SIG-M5 treated with dmso at 0.1 percent for 504 hours (cell line): Measurements from ENCODE around the gene SP110.
A peak's percentile ranks its signal among the peaks of the same experiment; 100 is the strongest.

ENCODE experiments used
- DNase-seq: peaks from one replicate; lab custom pipeline; 2025; ENCODE audit not compliant: unreplicated experiment; lab: John Stamatoyannopoulos, UW

SP110 gene

DNA sequence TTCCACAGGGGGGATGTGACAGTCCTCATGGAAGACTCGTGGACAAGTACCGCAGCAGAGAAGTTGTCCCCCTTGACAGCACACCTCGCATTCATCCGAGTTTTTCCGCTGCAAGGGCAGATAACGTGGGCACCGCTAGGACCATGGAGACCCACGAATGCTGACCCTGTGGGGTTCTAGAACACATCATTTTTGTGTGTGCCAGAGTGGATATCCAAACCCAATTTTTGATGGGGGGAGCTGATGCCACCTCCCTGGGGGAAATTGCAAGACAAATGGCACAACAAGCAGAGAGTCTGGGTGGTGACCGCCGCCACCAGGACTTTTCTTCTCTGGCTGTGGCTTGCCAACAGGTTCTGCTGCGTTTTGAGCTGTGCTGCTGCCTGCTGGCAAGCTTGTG is 46.9 kb downstream of the SP110 start:
- DNase-seq: no peak

DNA sequence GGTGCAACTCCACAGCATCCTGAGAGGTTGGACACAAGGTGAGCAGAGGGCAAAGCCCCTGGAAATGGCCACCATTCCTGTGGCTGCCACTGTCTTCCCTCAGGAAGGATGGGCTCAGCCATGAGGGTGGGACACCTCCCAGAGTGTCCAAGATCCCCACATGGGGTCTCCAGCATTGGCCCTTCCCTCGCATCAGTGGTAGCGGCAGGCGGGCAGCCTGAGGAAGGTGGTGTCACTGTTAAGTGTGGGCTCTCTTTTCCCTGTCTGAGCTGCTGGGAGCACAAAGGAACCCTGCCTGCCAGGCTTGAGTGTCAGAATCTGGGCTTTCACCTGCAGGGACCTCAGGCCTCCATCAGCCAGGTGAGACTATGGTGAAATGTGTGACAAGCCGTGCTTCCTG is 47.6 kb downstream of the SP110 start:
- DNase-seq: no peak

DNA sequence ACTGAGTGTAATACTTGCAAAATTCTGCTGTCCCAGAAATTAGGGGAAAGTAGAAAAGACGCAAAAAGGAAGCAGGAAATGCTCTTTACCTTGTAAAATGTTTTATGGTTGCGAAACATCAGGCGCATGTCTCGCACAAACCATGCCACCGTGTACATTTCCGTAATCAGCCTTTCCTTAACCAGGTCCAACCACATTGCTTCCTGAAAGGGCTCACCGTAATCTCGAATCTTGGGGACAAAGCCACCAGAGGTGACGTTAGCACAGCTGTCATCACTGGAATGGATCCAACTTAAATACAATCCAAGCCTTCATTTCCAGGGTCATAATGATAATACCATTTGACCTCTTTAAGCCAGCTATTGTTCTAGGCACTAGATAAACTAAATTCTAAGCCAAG is 49.3 kb downstream of the SP110 start:
- peak; percentile 68 for DNase-seq

DNA sequence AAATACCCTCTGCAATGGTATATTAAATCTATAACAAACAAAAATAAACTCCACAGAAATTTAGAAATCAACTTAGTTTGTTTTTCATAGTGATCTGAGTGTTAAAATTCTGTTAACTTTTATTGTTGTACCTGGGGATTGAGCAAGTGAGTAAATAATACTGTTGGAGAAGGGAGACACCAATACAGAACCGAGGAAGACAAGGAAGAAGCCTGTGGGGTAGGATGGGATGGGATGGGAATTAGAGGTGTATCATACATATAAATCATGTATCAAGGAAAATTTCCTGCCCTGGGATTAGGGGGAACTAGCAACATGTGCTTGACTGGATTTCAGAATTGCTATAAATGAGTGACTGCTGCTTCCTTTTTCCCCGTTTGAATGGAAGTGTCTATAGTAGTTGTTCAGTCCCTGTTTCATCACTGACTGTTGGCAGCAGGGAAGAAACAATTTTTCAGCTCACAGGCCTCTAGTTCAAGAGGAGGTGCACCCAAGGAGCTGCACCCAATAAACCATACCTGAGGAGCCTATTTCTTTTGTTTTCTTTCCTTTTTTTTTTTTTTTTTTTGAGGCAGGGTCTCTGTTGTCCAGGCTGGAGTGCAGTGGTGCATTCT is 53.1 kb downstream of the SP110 start:
- peak; percentile 6 for DNase-seq

DNA sequence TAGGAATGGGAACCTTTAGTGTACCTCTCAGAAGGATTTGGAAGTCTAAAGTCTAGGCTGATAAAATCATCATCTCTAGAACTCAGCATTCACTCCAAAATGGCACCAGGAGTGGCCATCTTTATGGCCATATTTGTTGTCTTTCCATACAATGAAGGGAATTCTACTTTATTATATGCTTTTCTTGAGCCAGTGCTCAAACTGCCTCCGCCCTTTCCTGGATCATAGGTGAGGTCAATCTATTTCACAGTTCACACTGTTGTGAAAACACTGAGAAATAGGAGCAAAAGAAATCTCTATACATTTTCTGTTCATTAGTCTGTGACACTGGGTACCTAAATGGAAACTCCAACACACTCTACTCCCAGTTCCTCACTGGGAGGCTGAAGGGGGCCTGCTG is 55.6 kb downstream of the SP110 start:
- DNase-seq: no peak

DNA sequence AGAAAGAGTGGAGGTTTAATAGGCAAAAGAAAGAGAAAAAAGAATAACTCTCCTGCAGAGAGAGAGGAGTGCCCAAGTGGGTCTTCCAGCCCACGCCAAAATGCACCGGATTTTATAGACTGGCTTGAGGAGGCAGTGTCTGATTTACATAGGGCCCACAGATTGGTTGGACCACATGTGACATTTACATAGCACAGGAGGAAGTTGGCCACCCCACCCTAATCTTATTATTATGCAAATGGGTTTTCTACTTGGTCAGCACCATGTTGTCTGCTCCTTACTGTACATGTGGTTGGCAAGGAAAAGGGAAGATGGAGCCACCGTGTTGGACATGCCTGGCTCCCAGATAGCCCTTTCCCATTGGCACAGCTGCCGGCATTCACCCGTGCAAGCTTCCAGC is 56.8 kb downstream of the SP110 start:
- DNase-seq: peak; percentile 15

DNA sequence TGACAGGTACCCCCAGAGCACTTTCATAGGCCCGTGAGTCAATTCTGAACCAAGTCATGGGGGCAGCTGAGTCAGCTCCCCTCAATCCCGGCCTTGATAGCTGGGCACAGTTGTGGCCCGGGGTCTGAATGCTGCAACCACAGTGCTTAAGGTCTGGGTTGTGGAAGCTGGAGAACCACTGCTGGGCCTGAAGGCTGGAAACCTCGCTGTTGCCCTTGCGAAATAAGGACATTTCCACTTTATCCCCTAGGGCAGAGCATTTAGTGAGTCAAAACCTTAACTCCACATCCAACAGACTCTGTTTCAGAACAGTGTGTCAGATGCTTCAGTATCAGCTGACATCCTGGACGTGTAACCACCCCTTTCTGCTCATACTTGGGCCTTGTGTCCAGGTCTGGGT is 58.6 kb downstream of the SP110 start:
- peak; percentile 20 for DNase-seq

DNA sequence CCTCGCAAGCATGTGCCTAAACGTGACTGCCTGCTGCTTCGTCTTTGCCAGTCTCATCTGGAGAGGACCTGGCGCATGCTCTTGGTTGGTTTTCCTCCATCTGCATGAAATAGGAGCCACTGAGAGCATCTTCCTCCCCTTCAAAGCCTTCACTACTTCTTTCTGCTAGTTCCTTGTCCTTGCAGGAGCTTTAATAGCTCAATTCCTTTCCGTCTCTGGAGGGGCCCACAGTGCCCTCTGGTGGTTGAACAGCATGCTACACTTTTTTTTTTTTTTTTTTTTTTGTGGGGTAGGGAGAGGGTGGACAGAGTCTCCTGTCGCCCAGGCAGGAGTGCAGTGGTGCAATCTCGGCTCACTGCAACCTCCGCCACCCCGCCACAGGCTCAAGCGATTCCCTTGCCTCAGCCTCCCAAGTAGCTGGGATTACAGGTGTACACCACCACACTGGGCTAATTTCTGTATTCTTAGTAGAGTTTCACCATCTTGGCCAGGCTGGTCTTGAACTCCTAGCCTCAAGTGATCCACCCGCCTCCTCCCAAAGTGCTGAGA is 59.6 kb downstream of the SP110 start:
- peak; percentile 60 for DNase-seq

DNA sequence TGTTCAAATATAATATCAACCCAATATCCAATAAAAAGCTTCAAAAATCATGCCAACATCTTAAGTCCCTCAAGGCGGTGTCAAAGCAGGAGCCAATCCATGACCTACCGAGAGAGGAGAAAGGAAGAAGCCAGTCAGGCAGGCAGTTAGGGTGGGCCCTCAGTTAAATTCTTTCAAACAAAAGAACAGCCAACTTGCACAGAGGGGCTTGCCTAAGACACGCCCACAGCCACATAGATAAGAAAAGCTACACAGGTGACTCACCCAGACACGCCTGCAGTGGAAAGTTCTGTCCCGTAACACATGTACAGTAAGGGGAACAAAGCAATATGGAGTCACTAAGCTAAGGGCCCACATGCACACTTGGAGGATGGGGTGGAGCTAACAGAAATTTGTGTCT is 61.3 kb downstream of the SP110 start:
- no peak for DNase-seq

DNA sequence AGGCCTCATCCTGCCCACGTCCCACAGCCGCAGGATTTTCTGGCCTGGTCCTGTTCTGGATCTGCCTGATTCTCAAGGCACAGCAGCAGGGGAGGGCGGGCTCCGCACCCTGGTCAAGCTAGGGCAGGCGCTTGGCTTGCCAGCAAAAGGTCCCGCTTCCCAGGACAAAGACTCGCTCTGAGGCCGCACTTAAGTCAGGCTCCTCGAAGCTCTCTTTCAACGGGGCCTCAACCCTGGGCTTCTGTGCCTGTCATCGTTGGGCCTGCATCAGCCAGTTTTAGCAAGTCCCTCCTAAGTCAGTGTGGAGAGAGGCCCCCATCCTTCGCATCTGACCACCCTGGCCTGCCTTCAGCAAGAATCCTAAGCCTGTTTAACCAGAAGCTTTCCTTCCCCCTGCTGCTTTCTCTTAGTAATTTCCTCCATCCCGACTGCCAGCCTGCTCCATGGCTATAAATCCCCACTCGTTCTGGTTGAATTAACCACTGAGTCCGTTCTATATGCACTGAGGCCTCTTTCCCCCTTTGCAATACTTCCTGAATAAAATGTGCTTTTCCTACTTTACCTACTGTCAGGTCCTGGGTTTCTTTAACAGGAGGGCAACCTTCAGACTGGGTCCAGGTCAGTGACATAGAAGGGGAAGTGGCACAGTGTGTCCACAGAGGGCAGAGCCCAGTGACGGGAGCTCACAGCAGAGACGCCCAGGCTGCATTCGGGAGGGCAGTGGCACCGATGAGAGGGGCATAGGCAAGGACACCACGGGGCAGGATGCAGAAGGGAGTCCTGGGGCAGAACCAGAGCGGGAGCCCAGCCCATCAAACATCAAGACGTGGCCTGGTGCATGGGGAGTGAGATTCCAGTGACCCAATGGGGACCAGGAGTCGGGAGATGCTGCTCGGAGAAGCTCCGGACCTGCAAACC is 62.7 kb downstream of the SP110 start:
- DNase-seq: no peak

DNA sequence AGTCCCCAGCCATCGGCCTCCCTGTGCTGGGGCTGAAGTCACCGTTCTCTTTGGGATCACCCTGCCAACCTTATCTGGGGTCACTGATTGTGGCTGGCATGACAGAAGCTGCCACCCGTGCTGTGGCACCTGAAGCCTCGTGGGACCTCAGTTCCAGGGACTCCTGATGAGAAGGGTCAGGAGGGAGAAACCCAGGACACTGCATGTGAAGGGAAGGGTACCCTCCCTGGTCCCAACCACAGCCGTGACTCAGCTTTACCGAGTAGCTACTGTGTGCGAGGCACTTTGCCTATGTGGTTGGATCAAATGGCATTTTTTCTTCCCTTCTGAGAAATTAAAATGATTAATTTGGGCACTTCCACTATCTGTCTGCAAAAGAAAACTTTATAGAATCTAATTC is 64.4 kb downstream of the SP110 start:
- DNase-seq: no peak

DNA sequence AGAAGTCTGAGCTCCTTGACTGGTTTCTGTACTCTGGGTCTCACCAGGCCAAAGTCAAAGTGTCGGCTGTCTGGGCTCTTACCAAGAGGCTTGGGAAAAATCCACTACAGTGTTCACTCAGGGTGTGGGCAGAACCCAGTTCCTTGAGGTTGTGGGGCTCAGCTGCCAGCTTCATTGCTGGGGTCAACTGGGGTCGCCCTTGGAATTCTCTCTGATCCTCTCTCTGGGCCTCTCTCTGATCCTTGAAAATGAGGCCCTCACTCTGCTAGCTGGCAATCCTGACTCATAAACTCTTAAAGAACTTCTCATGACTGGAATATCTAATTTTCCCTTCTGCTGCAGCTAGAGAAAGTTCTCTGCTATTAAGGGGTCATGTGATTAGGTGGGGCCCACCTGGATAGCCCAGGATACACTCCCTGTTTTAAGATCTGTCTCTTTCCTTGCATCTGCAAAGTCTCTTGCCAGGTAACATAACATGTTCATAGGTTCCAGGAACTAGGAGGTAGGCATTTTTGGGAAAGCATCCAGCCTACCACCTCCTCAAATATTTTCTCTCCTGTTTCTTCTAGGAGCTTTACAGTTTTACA is 66.3 kb downstream of the SP110 start:
- DNase-seq: no peak

DNA sequence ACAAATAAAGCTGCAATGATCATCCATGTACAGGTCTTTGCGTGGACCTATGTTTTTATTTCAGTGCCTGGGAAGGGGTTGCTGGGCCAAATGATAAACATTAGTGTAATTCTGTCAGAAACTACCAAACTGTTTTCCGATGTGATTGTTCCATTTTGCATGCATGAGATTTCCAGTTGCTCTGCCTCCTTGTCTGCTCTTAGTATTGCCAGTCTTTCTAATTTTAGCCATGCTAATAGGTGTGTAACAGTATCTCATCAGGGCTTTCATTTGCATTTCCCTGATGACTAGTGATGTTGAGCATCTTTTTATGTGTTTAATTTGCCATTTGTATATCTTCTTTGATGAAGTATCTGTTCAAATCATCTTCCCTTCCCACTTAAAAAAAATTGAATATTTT is 67.5 kb downstream of the SP110 start:
- no peak for DNase-seq

DNA sequence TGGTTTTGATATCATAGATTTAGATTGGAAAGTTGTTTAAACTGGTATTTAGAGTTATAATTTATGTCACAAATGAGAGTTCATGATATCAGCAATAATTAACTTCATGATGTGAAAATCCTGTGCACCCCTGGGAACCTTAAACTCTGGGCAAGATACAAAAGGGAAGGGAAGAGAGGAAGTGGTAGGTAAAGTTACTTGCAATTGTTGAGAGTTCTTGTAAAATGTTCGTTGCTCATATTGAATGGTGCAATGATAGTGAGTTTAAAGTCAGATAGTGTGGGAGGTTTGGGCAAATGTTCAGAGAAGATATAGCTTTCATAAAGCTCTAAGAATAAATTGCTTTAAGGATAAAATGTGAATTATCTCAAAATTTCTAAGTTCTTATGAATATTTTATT is 75.4 kb downstream of the SP110 start:
- DNase-seq: peak; percentile 66

DNA sequence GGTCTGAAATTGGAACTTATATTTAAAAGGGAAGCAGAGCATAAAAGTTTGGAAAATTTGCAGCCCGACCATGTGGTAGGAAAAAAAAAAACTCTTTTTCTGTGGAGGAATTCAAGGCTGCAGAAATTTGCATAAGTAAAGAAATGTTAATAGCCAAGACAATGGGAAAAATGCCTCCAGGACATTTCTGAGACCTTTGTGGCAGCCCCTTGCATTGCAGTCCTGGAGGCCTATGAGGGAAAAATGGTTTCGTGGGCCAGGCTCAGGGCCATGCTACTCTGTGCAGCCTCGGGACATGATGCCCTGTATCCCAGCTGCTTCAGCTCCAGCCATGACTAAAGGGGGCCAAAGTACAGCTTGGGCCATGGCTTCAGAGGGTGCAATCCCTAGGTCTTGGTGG is 79.1 kb downstream of the SP110 start:
- no peak for DNase-seq

DNA sequence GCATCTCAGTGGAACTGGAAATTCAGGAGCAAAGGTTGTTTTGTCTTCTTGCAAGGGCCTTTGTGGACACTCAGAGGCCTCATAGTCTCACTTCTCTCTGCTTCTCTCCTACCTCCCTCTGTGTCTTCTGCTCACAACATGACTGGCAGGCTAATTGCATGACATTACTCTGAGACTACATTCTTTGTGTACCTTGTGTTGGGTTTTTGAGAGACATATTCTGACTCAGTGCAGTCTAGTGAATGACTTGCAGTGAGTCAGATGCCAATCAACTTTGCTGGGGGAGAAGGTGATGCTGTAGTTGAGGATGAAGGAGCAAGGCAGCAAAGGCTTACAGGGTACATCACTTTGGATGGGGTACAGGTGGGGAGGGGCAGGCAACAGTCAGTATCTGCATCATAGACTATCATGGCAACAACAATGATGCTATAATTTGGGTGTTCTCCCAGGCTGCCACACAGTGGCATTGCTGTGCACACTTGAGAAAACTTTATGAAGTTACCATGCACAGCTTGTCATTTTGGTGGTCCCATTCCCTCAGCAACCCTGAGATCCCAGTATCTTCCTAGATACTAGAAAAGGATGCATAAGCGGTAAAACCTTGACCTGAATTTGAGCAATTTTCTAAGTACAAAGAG is 81.8 kb downstream of the SP110 start:
- DNase-seq: no peak

DNA sequence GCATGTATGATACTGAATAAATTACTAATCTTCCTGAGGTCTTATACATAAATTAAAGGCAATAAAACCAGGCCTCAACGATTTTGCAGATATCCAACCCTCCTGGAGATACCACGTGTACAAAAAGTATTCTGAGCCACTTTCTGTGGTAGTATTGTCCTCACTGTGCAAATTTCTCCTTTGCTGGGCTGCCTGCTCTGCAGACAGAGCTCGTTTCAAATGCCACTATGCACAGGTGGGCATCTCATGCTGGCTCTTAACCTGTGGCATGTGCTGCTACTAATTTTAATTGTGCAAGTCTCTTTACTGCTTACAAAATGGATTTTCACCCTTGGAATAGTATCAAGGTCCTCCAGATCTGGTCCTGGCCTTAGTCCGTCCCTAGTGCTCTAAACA is 84.7 kb downstream of the SP110 start:
- no peak for DNase-seq

DNA sequence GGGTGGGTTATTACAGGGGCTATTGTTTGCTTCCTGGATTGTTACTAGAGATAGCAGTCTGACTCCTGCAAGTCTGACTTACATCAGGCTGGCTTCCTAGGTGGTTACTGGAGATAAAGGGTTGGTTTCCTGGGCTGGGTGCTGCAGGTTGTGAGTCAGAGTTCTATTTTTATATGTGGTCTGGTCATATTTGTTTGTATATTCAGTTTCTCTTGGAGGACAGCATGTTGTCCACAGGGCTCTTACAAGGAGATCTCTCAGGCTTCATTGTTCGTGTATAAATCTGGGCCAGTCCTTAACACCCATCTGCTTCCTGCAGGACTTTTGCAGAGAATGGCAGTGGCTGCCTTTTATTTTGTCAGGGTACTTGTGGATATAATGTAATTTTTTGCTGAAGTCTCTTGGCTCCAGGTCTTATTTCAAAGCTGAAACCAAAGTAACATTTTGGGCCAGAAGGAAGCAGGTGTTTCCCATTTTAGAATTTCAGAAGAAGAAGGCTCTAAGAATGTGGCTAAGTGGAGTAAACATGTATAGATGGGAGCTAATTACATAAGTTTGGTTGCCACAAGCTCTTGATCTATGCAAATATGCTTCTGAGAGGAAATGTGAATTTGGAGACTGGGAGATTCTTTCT is 85.2 kb downstream of the SP110 start:
- peak; percentile 27 for DNase-seq

DNA sequence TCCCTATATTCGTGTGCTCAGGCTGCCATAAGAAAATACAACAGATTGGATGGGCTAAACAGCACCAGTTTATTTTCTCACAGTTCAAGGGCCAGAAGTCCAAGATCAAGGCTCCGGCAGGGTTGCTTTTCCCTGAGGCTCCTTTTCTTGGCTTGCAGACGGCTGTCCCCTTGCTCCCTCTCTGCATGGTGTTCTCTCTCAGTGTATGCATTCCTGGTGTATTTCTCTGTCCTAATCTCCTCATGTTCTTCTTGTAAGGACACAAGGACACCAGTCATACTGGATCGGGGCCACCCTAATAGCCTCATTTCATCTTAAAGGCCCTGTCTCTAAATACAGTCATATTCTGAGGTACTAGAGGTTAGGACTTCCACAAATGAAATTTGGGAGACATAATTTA is 88.4 kb downstream of the SP110 start:
- DNase-seq: no peak

DNA sequence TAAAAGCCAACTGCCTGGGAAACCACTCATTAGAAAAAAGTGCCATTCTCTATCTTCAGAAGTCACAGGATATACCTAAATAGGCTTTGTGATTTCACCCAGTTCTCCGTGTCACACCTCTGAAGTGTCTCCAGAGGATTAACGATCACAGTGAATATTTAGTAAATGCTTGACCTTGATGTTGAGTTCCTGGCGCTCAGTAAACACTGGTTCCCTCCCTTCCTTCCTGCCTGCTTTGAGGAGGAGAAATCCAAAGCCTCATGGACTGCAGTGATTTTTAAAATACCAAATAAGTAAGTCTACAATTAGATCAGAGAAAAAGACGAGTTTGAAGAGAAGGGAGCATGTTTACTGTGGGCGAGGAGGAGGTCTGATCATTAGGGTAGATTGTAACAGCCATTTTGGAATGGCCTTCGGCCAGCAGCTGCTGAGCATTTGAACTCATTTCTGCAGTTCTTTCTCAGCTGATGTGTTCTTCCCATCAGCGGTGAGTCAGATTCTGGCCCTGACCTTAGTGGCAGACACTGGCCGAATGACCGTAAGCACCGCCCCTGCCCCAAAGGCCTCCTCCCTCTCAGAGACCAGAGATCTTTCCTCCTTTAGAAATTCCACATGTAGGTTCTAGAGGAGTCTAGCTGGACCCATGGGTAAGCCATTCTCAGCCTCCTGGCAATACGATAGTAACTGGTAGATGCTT is 89.0 kb downstream of the SP110 start:
- DNase-seq: no peak
